Bronchial epithelial cell (primary cell): Measurements from ENCODE around the gene CCDC74A. TPM values are rescaled to one million over a fixed set of nuclear protein-coding genes. Genes with fewer than 3 reads are reported as not detected.

Experiments used
- DNase-seq: peaks from one replicate; pipeline ENCODE4 v3.0.0-alpha.2; 2010; ENCODE audit warnings: low read depth
- FAIRE-seq: peaks from 2 replicates; lab custom pipeline; 2011; peaks lifted over from hg19 to GRCh38; lab: Jason Lieb, UNC
- H3K27me3 ChIP-seq: 2 replicates; pipeline ENCODE4 v1.5.1; 2011; ENCODE audit warnings: low read length; ENCODE audit not compliant: control insufficient read depth, insufficient read depth
- H3K36me3 ChIP-seq: 2 replicates; pipeline ENCODE4 v1.5.1; 2011; ENCODE audit warnings: low read length; ENCODE audit not compliant: control insufficient read depth, insufficient read depth
- H3K4me3 ChIP-seq: 2 replicates; pipeline ENCODE4 v1.5.1; 2011; ENCODE audit warnings: mild to moderate bottlenecking, low read depth, low read length, control low read depth
- CTCF ChIP-seq: IDR thresholded peaks from 2 replicates; pipeline ENCODE4 v1.5.1; 2011; ENCODE audit warnings: mild to moderate bottlenecking, moderate library complexity, low read length, control low read depth, inconsistent platforms; ENCODE audit not compliant: insufficient read depth, severe bottlenecking
- total RNA-seq: library from RNA; depleted of rRNA; stranded (reverse); fragments of >200 nt; gene quantifications from 2 replicates; pipeline ENCODE4 v1.2.1, GENCODE V29; 2014

Gene CCDC74A
- total RNA-seq, 1 donor from 2014 or later = 3.2 TPM

GRCh38 chr2:131572175-131572574 lies 44.5 kb downstream of the CCDC74A start:
- no peak for DNase-seq
- no peaks in the 10 kb centered on the region for H3K27me3 ChIP-seq

GRCh38 chr2:131577812-131578211 lies 50.1 kb downstream of the CCDC74A start:
- TF ChIP-seq CTCF = no peak
- Histone ChIP-seq H3K27me3 (peaks cover 2% of the 10 kb centered on the region), H3K4me3 (no peak overlapping the region), H3K36me3 (no peaks in the 10 kb centered on the region)
- no peak for DNase-seq
- no peak for FAIRE-seq

More at GRCh38 chr2:131572175-131572574, 44.5 kb downstream of the CCDC74A start:
- Histone ChIP-seq H3K36me3 (no peaks in the 10 kb centered on the region), H3K4me3 (no peak overlapping the region)
- TF ChIP-seq CTCF = no peak
- FAIRE-seq = no peak

GRCh38 chr2:131580187-131580586 lies 52.5 kb downstream of the CCDC74A start:
- no peak overlapping the region for H3K4me3 ChIP-seq
- H3K27me3 ChIP-seq = peaks cover 2% of the 10 kb centered on the region
- no peak for DNase-seq
- no peak for TF ChIP-seq CTCF
- FAIRE-seq = no peak
- H3K36me3 ChIP-seq = no peaks in the 10 kb centered on the region

Other genes with a start within 250 kb of the CCDC74A start
- gene RAB6D, start 163.7 kb upstream of the CCDC74A start, total RNA-seq = not detected in 2 replicates
- not detected in 2 replicates for gene TUBA3D, start 51.8 kb upstream of the CCDC74A start, total RNA-seq
- 171 and 207 TPM in 2 replicates for gene MZT2A, start 35.5 kb upstream of the CCDC74A start, total RNA-seq